GM21360 (cell line): Measurements from ENCODE around the gene LRRC8E.

ENCODE experiments used
- ATAC-seq: cut with Tn5 transposase; IDR thresholded peaks from one replicate; pipeline ENCODE4 v1.9.1; 2021; ENCODE audit warnings: mild to moderate bottlenecking, moderate library complexity; ENCODE audit not compliant: unreplicated experiment

Gene LRRC8E

GRCh38 chr19:7888145-7888825 lies at the start of gene LRRC8E:
TSS of gene LRRC8E (plus strand) at chr19:7888510. CDS start at chr19:7895604, 7,094 bp downstream.
- ATAC-seq, result no peak

GRCh38 chr19:7839476-7839875 lies 48.8 kb upstream of the LRRC8E start:
- no peak for ATAC-seq

- no peak for ATAC-seq
Measured at GRCh38 chr19:7840629-7841028, 47.7 kb upstream of the LRRC8E start.

- ATAC-seq, result no peak
Measured at GRCh38 chr19:7841751-7842660, 46.3 kb upstream of the LRRC8E start.

- ATAC-seq, result no peak
Measured at GRCh38 chr19:7842661-7843294, 45.5 kb upstream of the LRRC8E start.

GRCh38 chr19:7843521-7843920 lies 44.8 kb upstream of the LRRC8E start:
- no peak for ATAC-seq

- no peak for ATAC-seq
Measured at GRCh38 chr19:7844405-7844804, 43.9 kb upstream of the LRRC8E start.

- no peak for ATAC-seq
Measured at GRCh38 chr19:7844951-7845350, 43.4 kb upstream of the LRRC8E start.

- no peak for ATAC-seq
Measured at GRCh38 chr19:7845390-7846154, 42.7 kb upstream of the LRRC8E start.

GRCh38 chr19:7846155-7846646 lies 42.1 kb upstream of the LRRC8E start:
- ATAC-seq, result no peak

GRCh38 chr19:7847664-7848063 lies 40.6 kb upstream of the LRRC8E start:
- no peak for ATAC-seq

- ATAC-seq, result no peak
Measured at GRCh38 chr19:7848779-7849457, 39.4 kb upstream of the LRRC8E start.

GRCh38 chr19:7849631-7849999 lies 38.7 kb upstream of the LRRC8E start:
- no peak for ATAC-seq

GRCh38 chr19:7850000-7850813 lies 38.1 kb upstream of the LRRC8E start:
- no peak for ATAC-seq

GRCh38 chr19:7850945-7851622 lies 37.2 kb upstream of the LRRC8E start:
- no peak for ATAC-seq

- ATAC-seq, result no peak
Measured at GRCh38 chr19:7851623-7852500, 36.4 kb upstream of the LRRC8E start.

- peak; percentile 60 for ATAC-seq
Measured at GRCh38 chr19:7852851-7853769, 35.2 kb upstream of the LRRC8E start.
